Measurements from ENCODE around the gene NUDT8.
"Not testable (repeated sequence)": the region's sequence is repeated elsewhere in the genome, so short reads cannot be mapped to it uniquely, and the experiment has no call there.

Gene NUDT8

GRCh38 chr11:67641338-67642172 lies 11.8 kb upstream of the NUDT8 start:
- DNase-seq (ENCODE audit: low read depth): no peak

DNA sequence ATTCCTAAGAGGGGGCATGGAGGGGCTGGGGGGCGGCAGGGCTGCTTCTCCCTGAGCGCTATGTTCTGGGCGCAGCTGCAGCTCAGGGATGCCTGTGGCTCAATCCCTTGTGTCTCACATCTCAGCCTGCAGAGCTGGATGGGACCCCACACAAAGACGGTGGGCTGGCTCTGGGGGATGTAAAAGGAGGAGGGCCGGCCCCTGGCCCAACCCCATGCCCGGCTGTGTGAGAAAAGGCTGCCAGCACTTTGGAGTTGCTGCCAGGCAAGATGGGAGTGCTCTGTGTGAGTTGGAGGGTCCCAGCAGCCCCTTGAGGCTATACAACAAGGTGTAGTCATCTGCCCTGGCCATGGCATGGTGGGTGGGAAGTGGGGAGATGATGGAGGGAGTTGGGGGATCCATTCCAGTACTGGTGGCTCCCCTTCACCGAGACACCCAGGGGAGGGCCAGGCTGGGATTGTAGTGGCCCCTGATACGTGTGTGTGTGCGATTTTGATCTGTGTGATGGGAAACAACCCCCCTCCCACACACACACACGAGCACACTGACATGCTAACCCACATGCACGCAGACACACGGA lies 11.1 kb upstream of the NUDT8 start:
- no peak for DNase-seq (ENCODE audit: low read depth)

DNA sequence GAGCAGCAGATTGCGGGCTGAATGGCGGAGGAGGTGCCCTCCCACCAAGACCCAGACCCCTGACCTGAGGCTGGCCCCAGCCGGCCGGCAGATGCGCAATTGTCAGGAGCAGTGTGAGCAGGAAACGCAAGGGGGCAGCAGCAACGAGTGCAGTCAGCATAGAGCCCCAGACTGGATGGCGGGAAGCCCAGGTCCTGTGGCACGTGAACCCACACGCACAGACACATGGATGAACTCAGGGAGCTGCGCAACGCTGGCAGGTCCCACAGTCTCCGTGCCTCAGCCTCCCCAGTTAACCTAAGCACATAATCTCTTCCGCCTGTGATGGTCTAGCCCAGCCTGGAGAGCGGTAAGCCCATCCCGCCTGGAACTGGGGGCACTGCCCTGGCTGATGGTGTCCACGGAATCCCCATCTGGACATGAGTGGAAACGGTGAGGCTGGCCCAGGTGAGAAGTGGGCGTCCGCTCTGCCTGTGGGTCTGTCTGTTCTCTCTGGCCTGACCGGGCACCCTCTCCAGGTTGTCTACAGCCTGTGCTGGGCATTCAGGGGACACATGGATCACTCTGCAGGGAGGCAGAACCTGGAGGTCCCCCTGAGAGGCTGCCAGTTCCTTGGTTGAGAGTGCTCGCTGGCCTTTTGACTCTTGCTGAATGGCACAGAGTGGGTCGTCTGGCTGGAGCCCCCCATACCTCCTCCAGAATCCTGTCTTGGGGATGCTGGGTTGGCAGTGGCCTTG lies 10.5 kb upstream of the NUDT8 start:
- DNase-seq (ENCODE audit: low read depth): peak; percentile 54

- no peak for DNase-seq (ENCODE audit: low read depth)
Observed at GRCh38 chr11:67639438-67639859, 9.7 kb upstream of the NUDT8 start, which contains the start of gene TBX10. TSS of gene TBX10 (minus strand) at chr11:67639763. CDS start at chr11:67639472, 291 bp downstream.

DNA sequence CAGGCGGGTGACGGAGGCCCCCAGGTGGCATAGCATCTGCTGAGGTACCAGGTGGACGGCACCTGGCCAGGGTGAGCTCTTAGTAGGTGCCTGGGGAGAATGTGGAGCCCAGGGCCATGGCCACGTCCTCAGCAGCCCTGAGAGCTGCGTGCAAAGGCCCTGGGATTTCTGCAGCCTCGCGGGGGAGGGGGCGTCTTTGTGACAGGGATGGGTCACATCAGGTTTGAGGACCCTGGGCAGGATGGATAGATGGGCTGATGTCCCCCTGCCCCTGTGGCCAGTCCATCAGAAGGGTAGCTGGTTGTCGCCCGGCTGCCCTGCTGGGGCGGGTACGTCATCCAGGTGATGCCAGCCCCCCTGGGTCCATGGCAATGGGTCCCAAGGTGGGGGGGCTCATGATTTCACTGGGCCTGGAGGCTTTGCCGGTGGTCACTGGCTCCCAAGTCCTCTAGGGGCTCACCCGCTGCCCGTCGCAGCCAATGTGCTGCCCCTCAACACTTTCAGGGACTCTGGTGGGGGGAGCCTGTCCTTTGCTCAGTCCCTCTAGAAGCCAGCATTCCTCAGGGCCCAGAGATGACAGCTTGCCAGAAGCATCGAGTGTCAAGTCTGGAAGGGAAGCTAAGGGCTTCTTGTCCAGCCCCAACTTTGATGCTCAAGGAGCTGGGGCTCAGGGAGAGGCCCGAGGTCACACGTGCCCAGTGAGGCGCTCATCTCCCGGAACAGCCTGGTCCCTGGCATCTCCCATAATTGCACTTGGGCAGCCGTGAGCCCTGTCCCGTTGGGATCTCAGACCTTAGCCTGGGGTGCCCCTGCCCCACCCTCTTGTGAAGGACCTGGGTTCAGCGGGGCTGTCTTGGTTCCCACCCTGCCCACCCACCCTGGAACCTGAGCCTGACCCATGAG lies 9.0 kb upstream of the NUDT8 start:
- DNase-seq (ENCODE audit: low read depth): no peak

GRCh38 chr11:67637441-67637840 lies 7.7 kb upstream of the NUDT8 start:
- DNase-seq (ENCODE audit: low read depth): not testable (repeated sequence)

GRCh38 chr11:67636962-67637361 lies 7.2 kb upstream of the NUDT8 start:
- DNase-seq (ENCODE audit: low read depth): no peak

GRCh38 chr11:67635231-67635521 lies 5.4 kb upstream of the NUDT8 start:
- no peak for DNase-seq (ENCODE audit: low read depth)

- DNase-seq (ENCODE audit: low read depth): no peak
Observed at GRCh38 chr11:67634366-67635230, 4.9 kb upstream of the NUDT8 start.

- no peak for DNase-seq (ENCODE audit: low read depth)
Observed at GRCh38 chr11:67633758-67634365, 4.1 kb upstream of the NUDT8 start.

GRCh38 chr11:67632982-67633755 lies 3.4 kb upstream of the NUDT8 start:
- no peak for DNase-seq (ENCODE audit: low read depth)

- no peak for DNase-seq (ENCODE audit: low read depth)
Observed at GRCh38 chr11:67632175-67632981, 2.6 kb upstream of the NUDT8 start.

DNA sequence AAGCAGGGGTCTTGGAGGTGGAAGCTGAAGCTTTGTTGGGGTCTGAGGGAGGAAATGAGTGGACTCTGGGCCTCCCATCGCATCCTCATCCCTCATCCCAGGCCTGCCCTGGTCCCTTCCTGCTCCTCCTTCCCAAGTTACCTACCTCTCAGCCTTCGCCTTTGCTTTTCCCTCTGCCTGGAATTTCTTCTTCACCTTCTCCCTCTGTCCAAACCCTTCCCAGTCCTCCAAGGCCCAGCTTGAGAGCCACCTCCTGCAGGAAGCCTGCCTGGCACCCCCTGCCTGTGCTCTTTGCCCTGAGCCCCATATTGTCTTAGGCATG lies 2.1 kb upstream of the NUDT8 start:
- DNase-seq (ENCODE audit: low read depth): no peak

GRCh38 chr11:67631411-67631810 lies 1.7 kb upstream of the NUDT8 start:
- DNase-seq (ENCODE audit: low read depth): no peak

DNA sequence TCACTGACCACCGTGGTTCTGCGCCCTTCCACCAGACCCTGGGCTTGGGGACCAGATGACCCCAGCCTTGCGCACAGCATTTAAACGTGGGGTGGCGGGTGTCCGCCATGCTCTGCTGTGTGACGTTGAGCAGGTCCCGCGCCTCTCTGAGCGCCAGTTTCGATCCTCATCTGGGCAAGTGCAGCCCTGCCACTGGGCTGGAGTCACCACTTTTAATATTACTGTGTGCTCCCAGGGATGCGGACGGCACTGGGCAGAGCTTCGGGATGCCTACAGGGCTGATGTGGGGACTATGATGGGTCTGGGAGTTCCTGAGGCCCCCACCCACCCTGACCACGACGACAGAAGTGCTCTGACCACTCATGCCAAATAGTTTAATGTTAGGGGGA lies 1.2 kb upstream of the NUDT8 start:
- no peak for DNase-seq (ENCODE audit: low read depth)

- peak; percentile 97 for DNase-seq (ENCODE audit: low read depth)
Observed at GRCh38 chr11:67630228-67630942, 648 bp upstream of the NUDT8 start.

- DNase-seq (ENCODE audit: low read depth): no peak
Observed at GRCh38 chr11:67628710-67629385, 889 bp downstream of the NUDT8 start.

All from iris pigment epithelial cell (primary cell).